HepG2 (cell line): ENCODE data around the gene PFN1. TPM values are rescaled to one million over a fixed set of nuclear protein-coding genes. Genes with fewer than 3 reads are reported as not detected.

Experiments used
- THRA ChIP-seq: sonication (generic); formaldehyde crosslinking; IDR thresholded peaks from 2 replicates; pipeline ENCODE4 v1.4.0; 2020; ENCODE audit warnings: missing genetic modification reagents, borderline replicate concordance
- ZBTB4 ChIP-seq: sonication (generic); formaldehyde crosslinking; IDR thresholded peaks from 2 replicates; pipeline ENCODE4 v1.4.0; 2020; ENCODE audit warnings: missing genetic modification reagents, mild to moderate bottlenecking, borderline replicate concordance
- ZNF710 ChIP-seq: sonication (generic); formaldehyde crosslinking; IDR thresholded peaks from 2 replicates; pipeline ENCODE4 v1.5.0; 2020; ENCODE audit warnings: mild to moderate bottlenecking, missing genetic modification reagents, borderline replicate concordance
- polyA plus RNA-seq, 8 experiments: library from polyadenylated mRNA; depleted of rRNA in 3 of 8; stranded (reverse) in 7 of 8; unstranded in 1 of 8; fragments of >200 nt; fragmentation: Illumina TruSeq in 4 of 8; extraction: Trizol in 4 of 8; gene quantifications; 2 replicates each; pipeline versions ENCODE4 v1.2.1 to v1.2.3, GENCODE V29; 2011 to 2016; ENCODE audit warnings: low read depth in 4 of 8, missing spikeins in 1 of 8, mixed read lengths in 1 of 8; ENCODE audit not compliant: insufficient read depth in 1 of 8
- total RNA-seq, 5 experiments: library from RNA; depleted of rRNA; stranded (reverse); fragments of >200 nt; fragmentation: Illumina TruSeq; extraction: Trizol; gene quantifications; 2 replicates each; pipeline ENCODE4 v1.2.3, GENCODE V29; 2016; ENCODE audit warnings: low read depth in 1 of 5

Gene PFN1
- total and polyA plus RNA-seq, 2 of the 13 experiments (the other 11 are each of a cell fraction or from before 2014, with no cell fraction given), result 494 to 613 TPM

GRCh38 chr17:4950746-4951204 lies 2.4 kb upstream of the PFN1 start, which contains the start of gene ENO3 (continued):
- TF ChIP-seq ZNF710 (peak; percentile 97; the same call in 1 of the 2 replicates), THRA (CRISPR knock-in tag) (peak; percentile 26; the same call in 1 of the 2 replicates), ZBTB4 (CRISPR knock-in tag) (0 out of 2 replicates have a peak, but pooled peaks have one; percentile 40)
- TF ChIP-seq, all 625 proteins: peak for 84
